ENCODE data around the gene ATRIP. TPM values are rescaled to one million over a fixed set of nuclear protein-coding genes. Genes with fewer than 3 reads are reported as not detected.
A peak's percentile ranks its signal among the peaks of the same experiment; 100 is the strongest.

ATRIP gene
- total and polyA plus RNA-seq, 2 of the 8 experiments (the other 6 are each of a cell fraction or from before 2014, with no cell fraction given), result 18.5 to 20.2 TPM

- FAIRE-seq, result no peak
- Histone ChIP-seq H3K23ac (ENCODE audit: insufficient read length) (no peak overlapping the region), H3K27ac (ENCODE audit: low read depth, low read length) (no peak overlapping the region), H4K5ac (ENCODE audit: insufficient read length, low read depth, low read length) (no peak overlapping the region), H3K56ac (replicated peaks; ENCODE audit: insufficient read length, low read depth, low read length) (no peak overlapping the region), H2BK12ac (ENCODE audit: low read depth, low read length) (no peak overlapping the region), H3K27me3 (replicated peaks in 1 of 4; ENCODE audit: control insufficient read depth in 3 of 4, extremely low read depth in 1 of 4, insufficient read depth in 3 of 4, low read length in 3 of 4) (no peaks in the 10 kb centered on the region), H3K18ac (ENCODE audit: extremely low read depth, low read length) (no peak overlapping the region), H3K23me2 (ENCODE audit: low read depth, low read length) (no peaks in the 10 kb centered on the region), H2AFZ (ENCODE audit: low read length) (no peak overlapping the region), H3K9ac (replicated peaks in 1 of 4; ENCODE audit: extremely low read depth in 1 of 4, low read depth in 3 of 4, low read length in 3 of 4) (no peak overlapping the region; a peak in 1 of 7 replicates), H2BK5ac (ENCODE audit: low read depth, low read length) (no peak overlapping the region), H3K36me3 (ENCODE audit: control insufficient read depth in 2 of 4, insufficient read depth in 4 of 4, low read length in 3 of 4) (peaks cover 66 to 83% (median 77%) of the 10 kb centered on the region in 4 experiments), H3K4me1 (replicated peaks in 1 of 4; ENCODE audit: control insufficient read depth in 3 of 4, insufficient read depth in 4 of 4, low read length in 3 of 4) (no peaks in the 10 kb centered on the region), H3K4me3 (ENCODE audit: extremely low read depth in 1 of 4, insufficient read depth in 2 of 4, low read depth in 3 of 4, low read length in 4 of 4) (no peak overlapping the region), H3K9me3 (ENCODE audit: insufficient read depth in 2 of 2, low read depth in 1 of 2, low read length in 1 of 2) (no peaks in the 10 kb centered on the region), H2BK120ac (replicated peaks; ENCODE audit: low read depth, low read length) (no peak overlapping the region), H3K79me1 (ENCODE audit: low read depth, low read length) (no peaks in the 10 kb centered on the region; the same call in none of the 2 replicates), H4K8ac (ENCODE audit: extremely low read depth, insufficient read depth, low read length) (no peak overlapping the region), H2BK15ac (ENCODE audit: low read length) (no peak overlapping the region), H2BK20ac (ENCODE audit: low read length) (no peak overlapping the region), H4K20me1 (replicated peaks in 1 of 2; ENCODE audit: control insufficient read depth in 1 of 2, insufficient read depth in 2 of 2, low read length in 2 of 2) (peaks cover 13 to 47% of the 10 kb centered on the region in 2 experiments), H3K4ac (replicated peaks; ENCODE audit: insufficient read length, low read depth, low read length) (no peak overlapping the region), H3K79me2 (ENCODE audit: control insufficient read depth in 1 of 2, insufficient read depth in 2 of 2, low read length in 2 of 2) (no peaks in the 10 kb centered on the region; a peak in 1 of 4 replicates), H4K91ac (replicated peaks; ENCODE audit: insufficient read length, low read length) (no peak overlapping the region), H3K14ac (ENCODE audit: insufficient read length) (no peak overlapping the region), H3K4me2 (ENCODE audit: insufficient read depth in 1 of 2, low read depth in 2 of 2, low read length in 2 of 2) (no peak overlapping the region), H2AK5ac (ENCODE audit: low read depth, low read length) (no peak overlapping the region)
- WGBS, 2 experiments (ENCODE audit: extremely low coverage in 1 of 2, insufficient coverage in 1 of 2, insufficient read length in 1 of 2, insufficient replicate concordance in 2 of 2, low coverage in 1 of 2, low lambda C conversion rate in 2 of 2, missing lambda C conversion rate in 1 of 2), result 94% methylated on average over 14 of the region's 14 CpGs; no CpG with 5 or more reads in 1 of the 2 experiments
- DNase-seq (ENCODE audit: low read depth in 1 of 2, low spot score in 2 of 2), result no peak
- TF ChIP-seq EP300 (IDR thresholded peaks at IDR 0.05; ENCODE audit: borderline replicate concordance in 1 of 2, low read depth in 2 of 2, low read length in 2 of 2) (no peak), POLR2AphosphoS5 (IDR thresholded peaks at IDR 0.05; ENCODE audit: low read depth, low read length) (peak; percentile 62; the same call in 1 of the 2 replicates)
- ChIA-PET CTCF (ENCODE audit: partially characterized antibody) (interaction anchor here (0.7 to 4.3 kb wide), 10 partner anchors 7 to 184 kb away, joined by 3 to 47 read pairs (median 8); partner anchors contain the start of gene CCDC51), POLR2A (ENCODE audit: partially characterized antibody) (interaction anchor here (1.0 to 31.5 kb wide), 3 partner anchors 6 to 175 kb away, joined by 3 to 650 read pairs (median 650); partner anchors contain the start of genes PLXNB1 and ZNF589)
These were observed 30.4 kb upstream of the ATRIP start for GRCh38 chr3:48416091-48416505.

Data from H1 (cell line).